Gastrocnemius medialis (tissue), 4 donors: Measurements from ENCODE around the gene CCDC9B. TPM values are rescaled to one million over a fixed set of nuclear protein-coding genes. Genes with fewer than 3 reads are reported as not detected.

Experiments
- ATAC-seq, 2 donors: fragments of 150-250 bp; one replicate each; pipeline ENCODE4 v1.9.1; 2016
- DNase-seq, 2 donors: peaks; one replicate each; pipeline ENCODE4 v3.0.0-alpha.2; 2019
- H3K27ac ChIP-seq, 4 donors: fragments of 200-600 bp; sonication (generic); 1 replicate in 1 of 4; 2 replicates in 3 of 4; pipeline ENCODE4 v1.5.1; 2016 to 2018; ENCODE audit warnings: mild to moderate bottlenecking in 2 of 4, moderate library complexity in 1 of 4
- H3K27me3 ChIP-seq, 3 donors: fragments of 200-600 bp; sonication (generic) in 2 of 3; 1 replicate in 1 of 3; 2 replicates in 2 of 3; pipeline versions ENCODE4 v1.5.1 to v1.6.0; 2016 to 2019; ENCODE audit warnings: mild to moderate bottlenecking in 1 of 3, moderate library complexity in 1 of 3
- H3K36me3 ChIP-seq, 2 donors: fragments of 200-600 bp; sonication (generic) in 1 of 2; one replicate each; pipeline ENCODE4 v1.5.1; 2017 to 2018
- H3K4me1 ChIP-seq, 2 donors: fragments of 200-600 bp; sonication (generic) in 1 of 2; one replicate each; pipeline ENCODE4 v1.5.1; 2016 to 2017; ENCODE audit warnings: mild to moderate bottlenecking in 2 of 2
- H3K4me3 ChIP-seq, 4 donors: fragments of 200-600 bp; sonication (generic) in 3 of 4; 1 replicate in 1 of 4; 2 replicates in 3 of 4; pipeline ENCODE4 v1.5.1; 2016 to 2019; ENCODE audit warnings: mild to moderate bottlenecking in 2 of 4
- H3K9me3 ChIP-seq, 3 donors: fragments of 200-600 bp; sonication (generic) in 2 of 3; 1 replicate in 1 of 3; 2 replicates in 2 of 3; pipeline ENCODE4 v1.5.1; 2016 to 2019
- CTCF ChIP-seq, 5 experiments: fragments of 450-650 bp in 3 of 5; fragments of 200-600 bp in 2 of 5; sonication (generic) in 2 of 5; IDR thresholded peaks in 4 of 5; conservative IDR thresholded peaks in 1 of 5; 1 replicate in 4 of 5; 2 replicates in 1 of 5; pipeline ENCODE4 v1.5.1; 2016 to 2019; ENCODE audit warnings: antibody characterized with exemption in 5 of 5, mild to moderate bottlenecking in 3 of 5, moderate library complexity in 3 of 5
- POLR2A ChIP-seq, 2 donors: fragments of 450-650 bp; IDR thresholded peaks; one replicate each; pipeline ENCODE4 v1.6.1; 2017; ENCODE audit warnings: antibody characterized with exemption in 2 of 2, mild to moderate bottlenecking in 2 of 2, moderate library complexity in 2 of 2
- in situ Hi-C, 4 donors: fragments of 200-750 bp; cut with MboI; loops; one replicate each; pipeline versions ENCODE4 v1.15.0 to v1.8.0; 2017; ENCODE audit warnings: low sequenced_read_pairs in 4 of 4
- intact Hi-C: fragments of 100-400 bp; cut with DNase I; formaldehyde crosslinking; loops from one replicate; pipeline ENCODE4 v1.15.1; 2023; ENCODE audit warnings: low total_unique reads
- total RNA-seq, 4 donors: library from RNA; depleted of rRNA; stranded (reverse); fragments of >200 nt; gene quantifications; one replicate each; pipeline versions ENCODE4 v1.1.0 to v1.2.3, GENCODE V29; 2016

Gene CCDC9B
- total RNA-seq, 4 donors from 2014 or later, result 14.4 to 55.1 (median 20.5) TPM

GRCh38 chr15:40316931-40317330 is 23.8 kb downstream of the CCDC9B start:
- no peak for DNase-seq
- TF ChIP-seq CTCF (IDR thresholded peaks at IDR 0.05 in 4 of 5, conservative IDR thresholded peaks at IDR 0.05 in 1 of 5) (no peak), POLR2A (IDR thresholded peaks at IDR 0.05) (no peak)
- no peak overlapping the region for H3K27ac ChIP-seq
- in situ Hi-C loops (loop anchor here in 2 of 4 donors (10.0 kb wide), 1 partner anchor 108 kb away; no protein-coding TSS in a partner anchor), intact Hi-C loops (no loop called here)
- H3K27me3 ChIP-seq, result no peaks in the 10 kb centered on the region
- no peaks in the 10 kb centered on the region for H3K9me3 ChIP-seq
- H3K36me3 ChIP-seq, result no peaks in the 10 kb centered on the region
- H3K4me1 ChIP-seq, result peaks cover 0 to 8% of the 10 kb centered on the region in 2 donors
- no peak overlapping the region for H3K4me3 ChIP-seq
- ATAC-seq, result no peak

DNA sequence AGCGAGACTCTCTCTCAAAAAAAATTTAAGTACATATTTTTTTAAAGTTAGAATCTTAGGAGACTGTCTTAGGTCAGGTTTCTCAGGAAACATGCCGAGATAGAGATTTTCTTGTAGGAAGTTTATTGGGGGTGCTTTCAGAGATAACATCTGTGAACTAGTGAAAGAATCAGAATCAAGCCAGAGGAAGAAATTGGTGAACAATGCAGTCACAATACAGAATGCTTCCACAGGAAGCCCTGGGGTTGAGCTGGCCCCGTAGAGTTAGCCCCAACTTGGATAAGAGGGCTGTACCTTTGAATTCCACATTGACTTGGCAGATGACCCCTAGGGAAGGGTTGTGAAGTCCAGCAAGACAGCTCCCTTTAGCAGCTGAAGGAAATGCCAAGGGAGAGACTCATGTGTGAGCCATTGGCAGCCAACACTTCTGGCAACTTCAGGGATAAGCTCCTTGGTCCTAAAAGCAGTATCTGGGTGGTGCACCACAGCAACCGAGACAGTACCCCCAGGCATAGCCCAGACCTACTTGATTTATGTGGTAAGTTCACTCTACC is 25.9 kb downstream of the CCDC9B start:
- H3K36me3 ChIP-seq, result no peaks in the 10 kb centered on the region
- H3K4me1 ChIP-seq, result peaks cover 0 to 8% of the 10 kb centered on the region in 2 donors
- no peak overlapping the region for H3K27ac ChIP-seq
- in situ Hi-C loops, result loop anchor here in 2 of 4 donors (10.0 kb wide), 1 partner anchor 110 kb away; no protein-coding TSS in a partner anchor
- intact Hi-C loops, result no loop called here
- H3K9me3 ChIP-seq, result no peaks in the 10 kb centered on the region
- TF ChIP-seq POLR2A (IDR thresholded peaks at IDR 0.05) (no peak), CTCF (IDR thresholded peaks at IDR 0.05 in 4 of 5, conservative IDR thresholded peaks at IDR 0.05 in 1 of 5) (no peak)
- H3K27me3 ChIP-seq, result no peaks in the 10 kb centered on the region
- DNase-seq (no peak), ATAC-seq (no peak)
- no peak overlapping the region for H3K4me3 ChIP-seq

GRCh38 chr15:40313531-40314398 is 27.0 kb downstream of the CCDC9B start:
- DNase-seq, result peak in 1 of 2 donors; percentile 45

More at GRCh38 chr15:40313531-40314398, 27.0 kb downstream of the CCDC9B start:
- TF ChIP-seq CTCF (IDR thresholded peaks at IDR 0.05 in 4 of 5, conservative IDR thresholded peaks at IDR 0.05 in 1 of 5), result no peak
- TF ChIP-seq POLR2A (IDR thresholded peaks at IDR 0.05), result no peak
- ATAC-seq, result peak; percentile 49 to 70
- Histone ChIP-seq H3K4me1 (peaks cover 0 to 8% of the 10 kb centered on the region in 2 donors), H3K27ac (no peak overlapping the region), H3K9me3 (no peaks in the 10 kb centered on the region), H3K27me3 (no peaks in the 10 kb centered on the region), H3K4me3 (no peak overlapping the region), H3K36me3 (no peaks in the 10 kb centered on the region)
- intact Hi-C loops (no loop called here), in situ Hi-C loops (loop anchor here in 2 of 4 donors (10.0 kb wide), 1 partner anchor 111 kb away; no protein-coding TSS in a partner anchor)
